MM.1S (cell line): ENCODE results near the gene SNRPA.

Source experiments
- CTCF ChIP-seq: fragments of 300-600 bp; sonication (generic); IDR thresholded peaks from 2 replicates; pipeline ENCODE4 v1.5.1; 2016; ENCODE audit warnings: antibody characterized with exemption, low read length, mixed read lengths
- EZH2phosphoT487 ChIP-seq: fragments of 300-600 bp; sonication (generic); IDR thresholded peaks from 2 replicates; pipeline ENCODE4 v1.6.1; 2018; ENCODE audit warnings: antibody characterized with exemption, low read length

GRCh38 chr19:40709817-40710216 is 41.2 kb upstream of the SNRPA start:
- no peak for TF ChIP-seq CTCF
- TF ChIP-seq EZH2phosphoT487: no peak
